ENCODE measurements around the gene PAPSS1.

GRCh38 chr4:107564326-107564725, 155.7 kb downstream of the PAPSS1 start:
- TF ChIP-seq MYC (IDR thresholded peaks at IDR 0.05; ENCODE audit: low read depth, low read length), result no peak
- no peak for TF ChIP-seq EZH2 (IDR thresholded peaks at IDR 0.05; ENCODE audit: borderline replicate concordance, low read depth, low read length, severe bottlenecking)
- TF ChIP-seq CTCF (IDR thresholded peaks at IDR 0.05; ENCODE audit: extremely low read depth in 1 of 2, insufficient read depth in 1 of 2, low read depth in 1 of 2, low read length in 2 of 2), result no peak
